SK-N-MC (cell line): ENCODE measurements around the gene SLC16A6.

Experiments
- EZH2 ChIP-seq: fragments of 200-600 bp; sonication (generic); IDR thresholded peaks from one replicate; pipeline ENCODE4 v1.6.1; 2017; ENCODE audit warnings: antibody characterized with exemption
- POLR2AphosphoS5 ChIP-seq: IDR thresholded peaks from 2 replicates; pipeline ENCODE4 v1.6.1; 2012; ENCODE audit warnings: mild to moderate bottlenecking, low read depth, low read length, borderline replicate concordance

GRCh38 chr17:68301438-68301959 lies 10.6 kb upstream of the SLC16A6 start:
- no peak for TF ChIP-seq EZH2
- TF ChIP-seq POLR2AphosphoS5 = no peak
